GM21423 (cell line): ENCODE data around the gene PDZRN3.
"Not testable (repeated sequence)": the region's sequence is repeated elsewhere in the genome, so short reads cannot be mapped to it uniquely, and the experiment has no call there.

Experiments
- ATAC-seq: cut with Tn5 transposase; IDR thresholded peaks from one replicate; pipeline ENCODE4 v1.9.1; 2021; ENCODE audit warnings: mild to moderate bottlenecking, moderate library complexity; ENCODE audit not compliant: unreplicated experiment

The PDZRN3 gene

DNA sequence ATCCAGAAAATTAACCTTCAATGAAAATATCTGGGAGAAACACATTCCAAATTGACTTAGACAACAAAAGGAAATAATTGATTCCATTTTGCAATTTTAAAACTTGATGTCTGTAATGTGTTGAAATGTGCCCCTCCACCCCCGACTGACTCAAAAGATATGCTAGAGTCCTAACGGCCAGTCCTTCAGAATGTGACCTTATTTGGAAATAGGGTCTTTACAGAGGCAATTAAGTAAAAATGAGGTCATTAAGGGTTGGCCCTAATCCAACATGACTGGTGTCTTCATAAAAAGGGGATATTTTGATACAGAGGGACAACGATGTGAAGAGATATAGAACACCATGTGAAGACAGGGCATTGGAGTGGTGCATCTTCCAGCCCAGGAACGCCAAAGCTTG is 153.9 kb downstream of the PDZRN3 start:
- no peak for ATAC-seq

DNA sequence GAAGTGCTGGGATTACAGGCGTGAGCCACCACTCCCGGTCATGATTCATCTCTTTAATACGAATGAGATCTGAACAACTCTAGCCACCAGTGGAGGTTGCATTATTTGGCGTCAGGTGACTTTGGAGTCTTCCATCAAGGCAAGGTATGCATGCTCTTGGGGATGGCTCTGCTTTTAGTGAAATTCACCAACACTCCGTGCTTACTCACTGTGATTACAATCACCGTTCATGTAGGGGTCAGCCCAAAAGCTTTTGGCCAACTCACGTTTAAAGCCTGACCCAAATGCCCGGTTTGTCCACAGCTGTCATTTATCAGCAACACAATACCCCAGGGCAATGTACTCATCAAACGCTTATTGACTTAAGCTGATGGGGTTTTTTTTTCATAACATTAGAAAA is 155.4 kb downstream of the PDZRN3 start:
- ATAC-seq, result no peak

DNA sequence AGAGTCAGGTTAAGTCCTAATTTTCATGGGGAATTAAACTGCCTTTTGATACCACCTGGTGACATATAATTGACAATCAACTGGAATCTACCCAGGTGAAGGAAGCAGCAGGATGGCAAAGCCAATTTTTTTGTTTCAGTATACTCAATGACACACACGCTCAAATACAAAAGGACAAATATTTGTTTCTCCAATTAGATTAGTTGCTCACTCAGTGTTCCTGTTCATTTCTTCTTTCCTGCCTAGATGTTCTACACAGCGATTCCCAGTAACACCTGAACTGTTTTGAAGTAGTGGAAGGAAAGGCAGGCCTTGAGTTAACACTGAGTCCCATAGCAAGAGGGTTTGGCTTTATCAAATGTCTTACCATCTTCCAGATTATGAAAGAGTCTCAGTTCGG is 157.5 kb downstream of the PDZRN3 start:
- no peak for ATAC-seq

DNA sequence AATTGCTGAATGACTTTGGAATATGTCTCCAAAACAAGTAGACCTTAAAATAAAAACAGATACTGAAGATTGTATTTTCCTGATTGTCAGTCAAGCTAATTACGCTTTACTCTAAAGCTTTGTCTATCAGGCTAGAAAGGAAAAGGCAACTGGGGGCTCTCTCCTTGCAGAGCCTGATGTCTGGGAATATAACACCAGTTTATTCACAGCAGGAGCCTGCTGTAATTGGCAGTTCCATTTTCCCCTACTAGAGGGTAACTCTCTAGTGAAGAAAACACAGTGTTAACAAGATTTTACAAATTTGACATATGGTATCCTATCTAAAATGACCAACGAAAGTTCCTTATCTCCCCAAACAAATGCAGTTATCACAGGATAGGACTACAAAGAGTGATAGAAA is 158.8 kb downstream of the PDZRN3 start:
- no peak for ATAC-seq

DNA sequence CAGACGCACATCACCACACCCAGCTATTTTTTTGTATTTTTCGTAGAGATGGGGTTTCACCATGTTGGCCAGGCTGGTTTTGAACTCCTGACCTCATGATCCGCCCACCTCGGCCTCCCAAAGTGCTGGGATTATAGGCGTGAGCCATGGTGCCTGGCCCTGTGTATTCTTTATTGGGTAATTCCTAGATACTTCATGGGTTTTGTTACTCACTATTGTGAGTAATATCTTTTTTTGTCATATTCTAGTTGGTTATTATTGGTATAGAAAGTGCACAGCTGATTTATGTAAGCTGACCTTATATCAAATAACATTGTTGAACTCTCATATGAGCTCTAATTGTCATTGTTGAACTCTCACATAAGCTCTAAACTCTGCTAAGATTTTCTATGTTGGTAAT is 160.6 kb downstream of the PDZRN3 start:
- ATAC-seq, result not testable (repeated sequence)

DNA sequence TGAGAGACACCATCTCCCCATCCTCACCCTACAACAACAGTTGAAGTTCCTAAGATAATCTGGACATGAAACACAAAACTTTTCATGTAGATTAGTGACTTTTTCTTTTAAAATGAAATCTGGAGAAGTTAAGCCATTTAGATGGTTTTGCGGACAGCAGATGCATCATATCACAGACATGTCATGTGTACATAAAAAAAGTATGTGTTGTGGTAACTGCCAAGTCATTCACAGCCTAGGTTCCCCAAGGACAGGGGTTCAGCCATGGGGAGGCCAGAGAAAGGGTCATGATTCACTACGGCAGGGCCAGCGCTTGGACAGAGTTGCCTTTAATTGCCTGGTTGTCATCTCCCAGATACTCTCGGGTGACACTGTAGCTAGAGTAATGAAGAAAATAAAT is 163.2 kb downstream of the PDZRN3 start:
- ATAC-seq, result no peak

DNA sequence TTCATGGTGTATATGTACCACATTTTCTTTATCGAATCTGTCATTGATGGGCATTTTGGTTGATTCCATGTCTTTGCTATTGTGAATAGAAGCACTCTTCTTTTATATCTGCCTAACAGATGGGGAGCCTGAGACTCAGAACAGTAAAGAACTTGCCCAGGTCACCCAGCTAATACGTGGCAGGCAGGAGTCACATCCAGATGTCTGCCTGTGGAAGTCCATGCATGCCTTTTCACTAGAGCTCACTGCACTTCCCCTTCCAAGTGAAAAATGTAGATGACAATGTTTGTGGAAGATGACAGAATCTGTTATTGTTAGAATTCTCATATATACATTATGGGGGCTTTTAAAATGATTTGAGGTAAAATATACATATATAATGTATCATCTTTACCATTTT is 165.0 kb downstream of the PDZRN3 start:
- no peak for ATAC-seq

DNA sequence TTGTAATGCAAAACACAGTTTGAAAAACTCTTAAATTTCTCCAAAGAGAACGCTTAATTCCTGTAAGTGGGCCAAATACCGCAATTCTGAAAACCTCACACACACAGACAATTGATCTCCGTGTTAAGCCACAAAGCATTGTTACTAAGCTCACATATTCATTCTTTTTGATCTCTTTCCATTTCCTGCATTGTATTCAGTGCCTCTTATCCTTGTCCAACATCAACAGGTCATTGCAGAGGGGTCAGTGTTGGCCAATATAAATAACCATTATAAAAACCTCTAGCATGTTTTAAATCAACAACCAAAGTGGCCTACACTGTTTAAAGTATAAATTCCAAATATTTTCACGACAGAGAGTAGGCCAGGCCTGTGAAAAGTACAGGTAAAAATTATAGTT is 171.1 kb downstream of the PDZRN3 start:
- ATAC-seq, result no peak

DNA sequence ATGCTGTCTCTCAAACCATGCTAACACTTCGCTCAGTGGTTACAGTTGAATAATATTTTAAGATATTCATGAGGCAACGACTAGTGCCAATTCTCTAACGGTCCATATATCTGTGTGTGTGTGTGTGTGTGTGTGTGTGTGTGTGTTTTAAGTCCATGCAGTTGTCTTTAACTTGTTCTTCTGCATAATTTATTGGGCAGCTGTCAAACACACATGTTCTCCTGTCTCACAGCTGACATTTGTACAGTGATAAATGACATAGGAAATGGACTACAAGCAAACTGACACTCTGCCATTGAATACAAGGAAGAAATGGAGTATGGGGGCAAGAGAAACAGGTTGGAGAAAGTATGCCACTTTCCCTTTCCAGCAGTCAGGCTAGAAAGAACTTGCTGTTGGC is 172.0 kb downstream of the PDZRN3 start:
- no peak for ATAC-seq

DNA sequence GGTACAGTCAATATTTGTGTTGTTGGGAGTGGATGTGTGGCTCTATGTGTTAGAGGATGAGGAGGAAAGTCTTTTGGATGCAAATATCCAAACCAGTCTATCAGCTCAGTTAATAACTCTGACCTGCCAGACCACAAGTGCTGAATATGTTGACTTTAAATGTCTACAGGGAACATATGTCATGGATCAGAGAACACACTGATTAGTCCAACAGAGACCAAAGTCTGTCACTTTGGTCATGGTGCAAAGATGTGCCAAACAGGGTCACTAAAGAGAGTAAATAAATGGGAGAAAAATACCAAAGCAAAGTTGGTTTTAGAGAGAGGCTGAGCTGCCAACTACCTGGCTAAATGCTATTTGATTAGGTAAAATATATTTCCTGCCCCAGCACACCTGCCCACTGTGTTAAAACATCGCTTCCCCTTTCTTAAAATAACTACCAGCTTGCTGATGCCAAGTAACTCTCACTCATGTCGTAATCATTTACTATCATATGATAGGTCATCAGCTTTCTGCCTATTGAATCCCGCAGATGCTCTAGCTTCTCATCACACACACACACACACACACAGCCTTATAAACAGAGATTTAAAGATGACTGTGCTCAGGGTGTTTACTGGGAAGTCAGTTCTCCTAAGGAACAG is 173.3 kb downstream of the PDZRN3 start:
- ATAC-seq, result peak; percentile 25

DNA sequence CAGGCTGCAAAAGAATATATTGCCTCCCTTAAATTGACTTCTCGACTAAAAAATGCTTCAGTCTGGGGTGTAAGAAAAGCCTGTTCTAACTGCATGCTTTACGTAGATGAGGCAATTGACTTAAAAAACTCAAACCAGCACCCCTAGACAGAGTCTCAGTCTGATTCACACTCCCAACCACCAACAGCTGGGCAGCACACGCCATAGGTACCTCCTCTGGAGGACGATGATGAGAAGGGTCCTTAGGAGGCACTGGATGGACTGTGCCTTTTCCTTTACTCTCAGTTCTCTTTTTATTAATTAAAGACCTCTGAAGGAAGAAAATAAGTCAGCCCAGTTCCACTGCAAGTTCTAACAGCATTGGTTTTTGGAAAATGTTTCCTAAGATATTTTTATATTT is 175.0 kb downstream of the PDZRN3 start:
- peak; percentile 23 for ATAC-seq

DNA sequence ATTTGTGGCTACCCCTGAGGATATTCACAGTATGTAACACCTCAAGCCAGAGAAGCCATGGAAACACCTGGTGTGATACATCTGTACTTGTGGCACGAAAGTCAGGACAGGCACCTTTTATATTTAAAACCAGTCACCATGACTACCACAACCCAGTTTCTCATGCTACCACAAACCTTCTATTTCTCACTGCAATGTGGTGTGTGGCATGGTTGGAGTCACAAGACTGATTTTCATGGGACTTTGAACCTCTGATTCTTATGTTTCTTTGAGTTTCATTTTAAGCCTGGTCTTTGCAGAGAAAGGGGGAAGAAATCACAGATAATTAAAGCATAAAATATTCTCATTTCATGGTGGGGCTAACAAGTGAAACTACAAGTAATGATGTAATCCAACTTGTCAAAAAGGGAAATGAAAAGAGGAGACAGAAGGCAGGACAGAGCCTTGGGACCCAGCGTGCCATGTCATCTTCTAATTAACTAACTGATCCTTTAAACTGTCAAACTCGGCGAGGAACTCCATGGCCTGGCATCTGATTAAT is 175.9 kb downstream of the PDZRN3 start:
- peak; percentile 88 for ATAC-seq

DNA sequence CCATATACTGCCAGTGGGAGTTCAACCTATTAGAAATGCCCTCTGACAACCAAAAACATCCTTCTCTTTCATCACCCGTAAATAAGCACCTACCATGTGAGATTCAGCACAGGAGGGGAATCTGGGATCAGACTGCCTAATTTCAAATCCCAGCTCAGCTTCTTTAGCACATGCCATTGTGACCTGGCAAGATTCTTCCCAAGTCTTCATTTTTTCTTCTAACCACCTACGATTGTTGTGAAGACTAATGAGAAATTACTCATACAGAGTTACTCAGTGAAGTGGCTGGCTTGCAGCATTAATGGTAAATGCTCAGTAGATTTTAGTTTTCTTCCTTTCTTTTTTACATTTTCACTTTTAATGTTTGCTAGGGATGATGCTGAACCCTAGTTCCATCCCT is 176.7 kb downstream of the PDZRN3 start:
- no peak for ATAC-seq

DNA sequence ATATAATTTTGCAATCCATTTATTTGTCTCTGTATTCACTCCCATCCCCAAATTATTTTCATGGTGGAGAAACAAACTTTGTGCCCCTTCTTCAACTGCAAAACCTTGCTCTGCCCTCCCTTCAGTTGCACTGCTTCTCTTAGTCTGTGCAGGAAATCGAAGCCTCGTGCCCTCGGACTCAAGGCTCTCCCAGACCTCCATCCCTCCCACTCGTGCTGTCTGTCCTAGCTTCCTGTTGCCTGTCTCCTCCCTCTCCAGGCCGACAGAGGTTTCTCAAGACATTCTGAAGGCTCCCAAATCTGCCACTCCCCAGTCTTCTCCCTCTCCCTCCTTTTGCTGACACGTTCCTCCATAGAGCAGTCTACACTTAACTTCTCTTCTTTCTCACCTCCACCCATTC is 177.6 kb downstream of the PDZRN3 start:
- no peak for ATAC-seq

DNA sequence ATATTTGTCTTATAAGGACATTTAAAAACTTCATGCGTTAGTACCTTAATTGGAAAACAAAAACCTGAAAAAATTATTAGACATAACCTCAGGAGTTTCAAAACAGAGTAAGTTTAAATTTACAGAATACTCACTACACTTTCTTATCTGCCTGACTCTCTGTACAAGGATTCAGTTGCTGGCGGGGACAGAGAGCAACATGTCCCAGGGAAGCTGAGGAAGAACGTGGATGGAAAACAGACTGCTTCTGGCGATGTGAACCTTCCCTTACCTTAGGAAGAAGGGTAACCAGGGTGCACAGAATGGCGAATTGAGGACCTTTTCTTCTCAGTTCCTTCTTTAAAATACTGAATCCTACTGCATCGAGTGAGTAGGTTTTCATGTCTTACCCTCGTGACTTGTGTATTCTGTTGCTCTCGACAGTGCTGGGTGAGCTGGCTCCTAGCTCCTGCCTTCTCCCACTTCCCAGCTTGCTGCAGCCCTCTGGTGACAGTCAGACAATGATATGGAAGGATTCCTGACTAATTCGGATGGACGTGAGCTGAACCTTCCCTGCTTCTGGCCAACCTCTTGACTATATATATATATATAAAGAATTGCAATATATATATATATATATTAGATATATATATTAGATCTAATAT is 178.2 kb downstream of the PDZRN3 start:
- ATAC-seq, result no peak

DNA sequence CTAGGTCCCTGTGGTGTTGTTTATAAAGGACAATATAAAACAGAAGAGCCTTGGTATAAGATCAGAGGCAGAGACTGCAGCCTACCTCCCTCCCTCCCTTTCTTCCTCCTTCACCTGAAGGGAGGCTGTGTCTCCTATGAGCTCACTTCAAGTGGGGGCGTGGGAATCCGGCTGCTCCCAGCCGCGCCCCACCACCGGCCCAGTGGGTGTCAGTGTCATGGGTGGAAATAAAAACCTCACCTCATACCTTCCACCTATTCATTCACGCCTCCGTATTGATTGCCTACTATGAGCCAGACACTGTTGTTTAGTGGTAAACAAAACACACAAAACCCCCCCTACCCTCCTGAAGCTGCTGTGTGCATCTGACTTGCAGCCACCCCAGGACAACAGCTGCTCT is 181.9 kb downstream of the PDZRN3 start:
- ATAC-seq, result no peak

DNA sequence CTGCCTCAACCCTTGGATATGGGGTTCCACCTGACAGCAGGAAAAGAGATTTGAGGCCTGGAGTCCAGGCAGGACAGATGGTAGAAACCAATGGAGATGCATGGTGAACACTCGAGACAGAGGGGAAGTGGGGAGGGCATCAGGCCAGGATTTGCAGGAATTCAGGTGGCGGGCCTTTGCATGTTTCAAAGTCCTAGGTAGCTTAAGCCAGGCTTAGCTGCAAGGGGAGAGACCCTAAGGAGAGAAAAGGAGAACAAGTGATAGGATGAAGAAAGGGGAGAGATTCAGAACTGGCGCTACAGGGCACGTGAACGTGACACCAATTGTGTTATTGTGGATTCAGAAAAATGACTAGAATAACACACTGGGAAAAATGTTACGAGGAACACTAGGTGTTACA is 182.6 kb downstream of the PDZRN3 start:
- no peak for ATAC-seq

DNA sequence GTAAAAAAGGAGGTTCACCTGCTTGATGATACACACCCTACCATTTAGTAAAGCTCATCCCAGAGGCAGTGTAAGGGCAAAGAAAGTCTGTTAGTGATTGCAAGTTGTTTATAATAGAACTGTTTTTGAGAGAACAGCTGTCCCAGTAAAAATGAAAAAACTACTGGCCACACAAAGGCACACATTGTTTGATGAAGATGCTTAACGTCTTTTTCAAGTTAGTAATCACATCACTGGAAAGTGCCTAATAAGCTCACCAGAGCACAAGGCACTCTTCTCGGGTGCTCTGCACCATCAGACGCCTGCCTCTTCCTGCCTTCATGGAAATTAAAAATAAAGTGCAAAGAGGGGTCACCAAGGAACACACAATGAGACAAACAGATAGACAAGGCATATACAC is 186.9 kb downstream of the PDZRN3 start:
- ATAC-seq, result no peak

DNA sequence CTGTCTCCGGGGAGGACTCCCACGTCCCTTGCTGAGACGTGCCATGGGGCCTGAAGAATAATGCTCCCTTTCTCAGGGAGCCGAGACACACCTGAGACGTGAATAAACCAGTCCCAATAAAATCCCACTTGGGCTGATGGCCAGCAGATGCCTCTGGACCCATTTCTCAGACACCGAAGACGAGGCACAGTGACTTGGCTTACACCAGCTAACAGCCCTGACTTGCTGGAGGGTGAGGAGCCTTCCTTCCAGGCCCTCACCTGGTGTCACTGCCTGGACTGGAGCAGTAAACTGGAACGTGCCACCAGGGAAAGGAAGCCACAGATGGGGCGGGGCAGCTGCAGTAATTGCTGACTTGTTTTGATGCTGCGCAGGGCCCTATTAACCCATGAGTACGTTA is 189.7 kb downstream of the PDZRN3 start:
- ATAC-seq, result no peak

DNA sequence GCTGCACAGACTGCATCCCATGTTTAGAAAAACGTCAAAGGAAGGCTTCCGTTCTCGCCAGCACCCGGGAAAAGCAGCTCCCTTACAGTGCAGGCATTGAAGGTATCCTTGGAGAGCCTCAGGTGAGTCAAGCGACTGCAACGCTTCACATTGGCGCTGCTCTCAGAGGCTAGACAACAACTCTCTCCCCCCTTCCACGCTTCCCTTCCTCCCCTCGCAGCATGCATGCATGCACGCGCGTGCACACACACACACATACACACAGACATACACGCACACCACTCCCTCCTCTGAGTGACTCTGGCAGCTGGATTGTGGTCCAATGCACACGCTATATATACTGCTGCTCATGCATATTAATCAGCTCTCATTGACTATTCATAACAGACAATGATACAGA is 191.1 kb downstream of the PDZRN3 start:
- no peak for ATAC-seq

DNA sequence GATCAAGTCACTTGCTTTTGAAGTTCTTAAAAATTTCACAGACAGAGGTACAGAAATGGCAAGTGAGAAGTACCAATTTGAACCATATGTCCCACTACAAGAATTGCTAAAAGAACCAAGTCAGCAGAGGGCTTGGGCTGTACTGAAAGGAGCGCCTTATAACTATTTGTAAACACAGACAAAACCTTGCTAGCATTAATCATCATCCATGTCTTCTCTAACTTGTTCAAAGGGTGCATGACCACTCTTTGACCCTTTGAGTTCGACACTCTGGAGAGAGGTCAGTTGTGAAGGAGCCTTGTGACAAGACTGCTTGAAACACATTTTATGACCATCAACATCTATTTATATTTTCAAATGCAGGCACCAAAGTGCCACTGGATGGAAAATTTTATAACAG is 191.7 kb downstream of the PDZRN3 start:
- no peak for ATAC-seq

DNA sequence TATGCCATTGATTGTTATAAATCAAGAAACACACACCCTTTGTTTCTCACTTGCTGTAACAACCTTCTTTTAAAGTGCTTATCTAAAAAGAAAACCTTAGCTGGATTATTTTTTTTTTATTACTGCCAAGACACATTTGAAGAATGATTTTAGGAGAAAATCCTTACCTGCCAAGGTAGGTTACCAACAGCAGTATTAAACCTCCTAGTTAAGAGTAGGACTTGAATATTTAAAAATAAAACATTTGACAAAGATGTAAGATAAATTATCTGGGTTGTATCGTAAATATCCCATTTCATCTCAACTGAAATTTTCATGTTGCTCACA is 192.1 kb downstream of the PDZRN3 start:
- no peak for ATAC-seq
